Limb (tissue), 2 donors: Measurements from ENCODE around the gene MFNG.

ENCODE experiments used
- DNase-seq, 2 donors: peaks; one replicate each; pipeline ENCODE4 v3.0.0-alpha.2; 2016; ENCODE audit errors: extremely low spot score in 2 of 2

MFNG gene

GRCh38 chr22:37425369-37425768, 60.8 kb downstream of the MFNG start:
- DNase-seq = peak in 1 of 2 donors; percentile 17

- DNase-seq = peak in 1 of 2 donors; percentile 14
Measured at GRCh38 chr22:37423283-37423682, 62.9 kb downstream of the MFNG start.

- no peak for DNase-seq
Measured at GRCh38 chr22:37421468-37421877, 64.7 kb downstream of the MFNG start.

GRCh38 chr22:37420686-37421467, 65.3 kb downstream of the MFNG start:
- DNase-seq = peak in 1 of 2 donors; percentile 44

- DNase-seq = no peak
Measured at GRCh38 chr22:37419969-37420685, 66.1 kb downstream of the MFNG start.

- DNase-seq = no peak
Measured at GRCh38 chr22:37419370-37419968, 66.7 kb downstream of the MFNG start.
